ENCODE results near the gene NR2F1-AS1.

The NR2F1-AS1 gene

GRCh38 chr5:93603078-93603792 is 22.2 kb upstream of the NR2F1-AS1 start:
- no peak for DNase-seq

- no peak for DNase-seq
Observed at GRCh38 chr5:93602241-93603077, 21.4 kb upstream of the NR2F1-AS1 start.

DNA sequence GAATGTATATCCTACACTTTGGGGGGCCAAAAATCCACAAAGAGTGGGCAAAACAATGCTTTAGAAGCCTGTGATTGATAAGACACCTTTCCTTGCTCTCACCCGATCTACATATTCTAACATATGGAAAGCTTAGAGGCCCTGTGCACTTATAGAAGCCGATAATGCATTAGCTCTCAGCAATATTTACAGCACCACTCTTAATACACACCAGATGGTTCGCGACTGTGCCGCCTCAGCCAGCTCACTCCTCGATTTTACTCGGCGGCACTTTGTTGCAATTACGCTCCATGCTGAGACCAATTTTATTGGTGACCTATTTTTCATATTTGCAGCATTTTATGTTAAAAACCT is 20.8 kb upstream of the NR2F1-AS1 start:
- DNase-seq: no peak

DNA sequence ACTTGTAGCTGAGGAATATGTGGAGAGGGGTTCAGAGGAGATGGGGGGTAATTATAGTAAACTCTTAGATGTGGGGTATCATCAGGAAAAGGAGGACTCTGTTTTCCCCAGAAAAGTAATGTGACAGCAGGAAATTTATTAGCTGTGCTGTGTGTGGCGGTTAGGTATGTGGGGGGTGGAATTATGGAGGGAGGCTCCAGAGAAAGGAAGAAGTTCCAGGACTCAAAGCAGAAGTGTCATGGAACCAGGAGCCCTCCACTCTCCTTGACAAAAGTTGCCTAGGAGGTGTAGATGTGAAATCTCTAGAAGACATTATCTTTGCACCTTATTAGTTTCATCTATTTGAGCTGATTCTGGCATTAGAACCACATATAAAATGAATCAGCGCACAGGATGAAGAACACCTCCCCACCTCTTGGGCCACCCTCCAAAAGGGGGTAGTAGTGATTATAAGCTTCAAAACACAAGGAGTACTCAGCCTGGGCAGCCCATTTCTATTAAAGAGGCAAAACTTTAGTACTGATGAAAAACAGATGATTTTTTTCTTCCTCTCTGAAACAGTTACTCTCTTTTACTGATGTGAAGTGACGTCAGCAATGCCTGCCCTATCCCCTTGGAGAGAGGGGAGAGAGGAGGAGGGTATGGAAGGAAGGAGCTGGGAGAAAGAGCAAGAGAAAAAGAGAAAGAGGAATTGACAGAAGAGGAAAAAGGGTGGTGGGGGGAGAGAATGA is 20.2 kb upstream of the NR2F1-AS1 start:
- no peak for DNase-seq

GRCh38 chr5:93600409-93601070 is 19.5 kb upstream of the NR2F1-AS1 start:
- DNase-seq: no peak

DNA sequence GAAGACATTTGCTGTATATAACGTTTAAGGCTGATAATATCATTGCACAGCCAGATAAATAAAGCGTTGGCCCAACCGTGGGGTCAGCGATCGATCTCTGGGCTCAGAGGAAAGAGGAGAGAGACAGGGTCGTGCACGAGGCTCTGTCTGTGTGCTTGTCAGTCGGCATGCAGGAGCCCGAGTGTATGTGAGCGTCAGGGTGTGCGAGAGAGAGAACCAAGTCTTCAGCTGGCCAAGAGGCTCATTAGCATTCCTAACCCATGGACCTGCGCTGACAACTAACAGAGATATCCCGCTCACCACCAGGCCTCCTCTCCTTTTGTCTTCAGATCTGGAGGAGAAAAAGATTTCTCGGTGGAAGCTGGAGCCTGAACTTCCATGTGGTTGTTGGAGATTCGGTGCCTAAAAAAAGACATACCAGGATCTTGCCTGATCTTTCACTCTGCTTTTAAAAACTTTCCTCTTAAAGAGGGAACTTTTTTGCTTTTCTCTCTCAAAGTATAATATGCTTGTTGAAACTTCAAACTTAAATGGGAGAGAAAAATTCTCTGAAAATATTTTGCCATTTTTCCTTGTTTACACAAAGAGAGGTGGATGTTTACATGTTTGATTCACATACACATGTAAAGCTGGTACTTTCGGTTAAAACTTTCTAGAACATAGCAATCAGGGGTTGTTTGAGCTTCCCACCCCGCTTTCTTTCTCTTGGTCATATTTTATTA is 18.5 kb upstream of the NR2F1-AS1 start:
- DNase-seq: no peak

DNA sequence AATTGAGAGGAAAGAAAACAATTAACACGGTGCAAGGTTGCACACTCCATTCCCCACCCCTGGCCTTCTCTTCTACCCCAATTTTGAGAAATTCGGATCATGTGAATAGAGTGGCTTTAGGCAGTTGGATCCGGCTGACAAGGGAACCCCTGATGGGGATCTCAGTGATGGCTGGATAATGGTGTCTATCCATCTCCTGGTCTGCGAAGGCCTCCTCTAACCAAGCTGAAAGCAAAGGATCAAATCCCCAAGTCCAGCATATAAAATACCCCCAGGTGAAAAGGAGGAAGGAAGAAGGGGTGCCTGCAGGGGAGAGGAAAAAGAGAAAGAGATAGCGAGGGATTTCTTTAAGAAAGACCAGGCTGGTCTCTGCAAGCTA is 18.0 kb upstream of the NR2F1-AS1 start:
- no peak for DNase-seq

GRCh38 chr5:93598091-93599000 is 17.3 kb upstream of the NR2F1-AS1 start:
- DNase-seq: no peak

GRCh38 chr5:93596676-93597490 is 15.9 kb upstream of the NR2F1-AS1 start:
- peak; percentile 53 for DNase-seq

DNA sequence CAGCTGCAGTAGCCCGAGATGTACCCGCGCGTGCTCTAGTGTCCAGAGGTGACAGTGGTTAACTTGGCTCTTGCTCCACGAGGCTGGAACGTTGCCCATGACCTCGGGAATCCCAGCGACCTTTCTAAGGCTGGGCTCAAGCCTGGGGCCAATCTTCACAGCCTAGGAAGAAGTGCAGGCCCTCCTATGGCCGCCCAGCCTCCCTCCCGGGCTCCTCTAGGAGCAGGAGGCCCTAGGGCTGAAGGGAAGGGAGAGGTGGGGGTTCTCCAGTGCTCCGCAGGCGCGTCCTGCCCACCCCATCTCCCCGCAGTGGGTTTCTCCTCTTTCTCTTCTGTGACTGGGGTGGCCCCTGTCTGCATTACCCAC is 15.3 kb upstream of the NR2F1-AS1 start:
- no peak for DNase-seq

DNA sequence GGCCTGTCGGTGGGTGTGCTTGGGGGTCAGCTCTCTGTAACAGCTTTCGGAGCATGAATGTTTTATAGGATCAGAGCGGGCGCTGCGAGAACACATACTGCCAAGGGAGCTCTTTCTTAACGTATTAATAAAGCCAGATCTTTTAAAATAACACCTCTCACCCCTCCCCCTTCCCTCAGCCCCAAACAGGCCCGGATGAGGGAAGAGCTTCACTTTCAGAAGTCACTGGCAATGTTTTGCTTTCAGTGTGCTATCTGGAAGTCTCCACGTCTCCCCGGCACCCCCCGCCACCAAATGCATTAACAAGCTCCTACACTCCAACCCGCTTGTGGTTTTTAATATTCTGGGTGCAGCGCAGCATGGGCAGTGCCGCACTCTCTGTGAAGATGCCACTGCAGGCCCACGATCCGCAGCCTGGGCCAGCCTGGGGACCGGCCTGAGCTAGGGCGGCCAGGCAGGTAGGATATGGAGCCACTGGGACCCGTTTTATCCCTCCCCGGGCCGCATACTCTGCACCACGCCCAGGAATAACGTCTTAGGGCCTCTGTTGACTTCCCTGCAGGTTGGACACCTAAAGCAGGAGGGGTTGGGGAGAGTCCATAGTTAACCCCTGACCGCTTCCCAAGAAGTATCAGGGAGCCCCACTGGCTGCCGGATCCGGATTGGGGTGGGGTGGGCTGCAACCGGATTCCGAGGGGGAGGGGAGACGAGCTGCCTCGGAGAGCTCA is 14.6 kb upstream of the NR2F1-AS1 start:
- DNase-seq: no peak

GRCh38 chr5:93594591-93595419 is 13.8 kb upstream of the NR2F1-AS1 start:
- no peak for DNase-seq

DNA sequence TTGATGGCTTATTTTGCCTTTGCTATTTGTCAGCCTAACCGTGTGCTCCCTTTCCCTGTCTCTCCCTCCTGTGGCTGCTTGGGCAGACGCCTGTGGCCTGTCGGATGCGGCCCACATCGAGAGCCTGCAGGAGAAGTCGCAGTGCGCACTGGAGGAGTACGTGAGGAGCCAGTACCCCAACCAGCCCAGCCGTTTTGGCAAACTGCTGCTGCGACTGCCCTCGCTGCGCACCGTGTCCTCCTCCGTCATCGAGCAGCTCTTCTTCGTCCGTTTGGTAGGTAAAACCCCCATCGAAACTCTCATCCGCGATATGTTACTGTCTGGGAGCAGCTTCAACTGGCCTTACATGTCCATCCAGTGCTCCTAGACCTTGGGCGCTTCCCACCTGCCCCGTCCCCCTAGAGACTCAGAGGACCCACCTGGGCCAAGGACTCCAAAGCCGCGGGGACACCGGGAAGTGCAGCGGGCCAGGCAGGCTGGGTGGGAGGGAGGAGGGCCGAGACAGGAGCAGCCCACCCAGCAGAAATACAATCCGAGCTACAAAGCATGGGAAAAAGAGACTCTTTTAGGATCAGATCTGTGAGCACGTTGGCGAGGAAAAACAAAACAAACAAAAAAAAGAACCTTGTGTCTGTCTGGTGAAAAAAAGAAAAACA is 12.6 kb upstream of the NR2F1-AS1 start:
- no peak for DNase-seq

DNA sequence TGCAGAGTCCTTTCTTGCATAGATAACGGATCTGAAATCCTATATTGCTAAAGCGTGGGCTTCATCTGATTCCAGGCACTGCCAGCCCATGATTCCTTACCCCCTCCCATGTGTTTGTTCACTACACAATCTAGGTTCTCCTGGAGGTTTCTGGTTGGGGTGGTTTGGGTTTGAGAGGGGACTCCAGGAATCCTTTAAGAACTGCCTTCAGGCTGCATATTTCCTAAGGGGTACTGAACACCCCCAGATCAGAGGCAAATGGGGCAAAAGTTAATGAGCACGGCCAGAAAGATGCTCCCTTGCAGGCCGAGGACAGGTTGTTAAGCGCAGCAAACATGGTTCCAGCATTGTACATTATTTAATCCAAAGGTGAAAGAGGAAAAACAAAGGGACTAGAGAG is 11.9 kb upstream of the NR2F1-AS1 start:
- no peak for DNase-seq

- DNase-seq: no peak
Observed at GRCh38 chr5:93591323-93591945, 10.4 kb upstream of the NR2F1-AS1 start.

- DNase-seq: no peak
Observed at GRCh38 chr5:93590493-93590892, 9.5 kb upstream of the NR2F1-AS1 start.

GRCh38 chr5:93589829-93590215 is 8.8 kb upstream of the NR2F1-AS1 start:
- DNase-seq: no peak

Measured in suppressor macrophage treated with lipopolysaccharide for 4 hours (primary cell).